SK-N-SH treated with all-trans-retinoic acid at 6 μM for 48 hours (cell line): Measurements from ENCODE around the gene MKKS.

Source experiments
- ESRRG ChIP-seq: fragments of 250-450 bp; sonication (Bioruptor Pico); IDR thresholded peaks from 2 replicates; pipeline ENCODE4 v1.6.1; 2021; ENCODE audit warnings: mild to moderate bottlenecking
- PPARA ChIP-seq: fragments of 250-450 bp; sonication (Bioruptor Pico); IDR thresholded peaks from 2 replicates; pipeline ENCODE4 v1.5.0; 2020; ENCODE audit warnings: mild to moderate bottlenecking, borderline replicate concordance

DNA sequence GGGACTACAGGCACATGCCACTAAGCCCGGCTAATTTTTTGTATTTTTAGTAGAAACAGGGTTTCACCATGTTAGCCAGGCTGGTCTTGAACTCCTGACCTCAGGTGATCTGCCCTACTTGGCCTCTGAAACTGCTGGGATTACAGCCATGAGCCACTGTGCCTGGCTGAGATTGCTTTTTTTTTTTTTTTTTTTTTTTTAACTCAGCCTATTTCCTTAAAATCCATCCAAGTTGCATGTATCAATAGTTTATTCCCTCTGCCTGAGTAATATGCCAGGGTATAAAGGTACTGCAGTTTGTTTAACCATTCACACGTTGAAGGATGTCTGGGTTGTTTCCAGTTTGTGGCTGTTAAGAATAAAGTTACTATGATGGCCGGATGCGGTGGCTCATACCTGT, 11.7 kb upstream of the MKKS start:
- TF ChIP-seq ESRRG (CRISPR knock-in tag) (no peak), PPARA (CRISPR knock-in tag) (no peak)
